WTC11 (cell line): Measurements from ENCODE around the gene INPP5A. TPM values are rescaled to one million over a fixed set of nuclear protein-coding genes. Genes with fewer than 3 reads are reported as not detected.

Experiments used
- ATAC-seq: fragments of 200-7000 bp; cut with Tn5 transposase; 2 replicates; pipeline ENCODE4 v1.10.0; 2021; ENCODE audit warnings: mild to moderate bottlenecking, moderate library complexity
- CTCF ChIA-PET: fragments of 300-600 bp; sonication (Branson Sonifier 250); formaldehyde crosslinking; loops from one replicate; lab custom pipeline; 2021; ENCODE audit warnings: antibody characterized with exemption; lab: Charles Lee
- POLR2A ChIA-PET: fragments of 350-600 bp; sonication (Branson Sonifier 250); formaldehyde crosslinking; loops from one replicate; lab custom pipeline; 2021; ENCODE audit warnings: antibody characterized with exemption; lab: Charles Lee
- DNase-seq: peaks from one replicate; pipeline ENCODE4 v3.0.0; 2021; ENCODE audit warnings: low spot score
- H3K27ac Mint-ChIP-seq: 2 replicates; pipeline ENCODE4 v1.8.0; 2021; ENCODE audit warnings: mixed read lengths
- H3K27me3 Mint-ChIP-seq: 2 replicates; pipeline ENCODE4 v1.8.0; 2021; ENCODE audit warnings: low read depth, mild to moderate bottlenecking, moderate library complexity, mixed read lengths
- H3K36me3 Mint-ChIP-seq: 2 replicates; pipeline ENCODE4 v1.8.0; 2021; ENCODE audit warnings: mixed read lengths
- H3K4me1 Mint-ChIP-seq: 2 replicates; pipeline ENCODE4 v1.8.0; 2022; ENCODE audit warnings: mixed read lengths
- H3K4me3 Mint-ChIP-seq: 2 replicates; pipeline ENCODE4 v1.8.0; 2021; ENCODE audit warnings: mild to moderate bottlenecking, moderate library complexity, mixed read lengths
- H3K9me3 Mint-ChIP-seq: 2 replicates; pipeline ENCODE4 v1.8.0; 2021; ENCODE audit warnings: mixed read lengths
- ATF6 ChIP-seq: sonication (generic); formaldehyde crosslinking; IDR thresholded peaks from 2 replicates; pipeline ENCODE4 v1.8.1; 2023; ENCODE audit warnings: mild to moderate bottlenecking, missing genetic modification reagents
- CREB1 ChIP-seq: sonication (generic); formaldehyde crosslinking; IDR thresholded peaks from 2 replicates; pipeline ENCODE4 v1.8.0; 2023; ENCODE audit warnings: mild to moderate bottlenecking, missing genetic modification reagents
- CREM ChIP-seq: sonication (generic); formaldehyde crosslinking; IDR thresholded peaks from 2 replicates; pipeline ENCODE4 v1.8.1; 2022; ENCODE audit warnings: mild to moderate bottlenecking, missing genetic modification reagents, moderate library complexity
- EMX1 ChIP-seq: fragments of 250-450 bp; sonication (Bioruptor Pico); IDR thresholded peaks from 2 replicates; pipeline ENCODE4 v1.8.0; 2021; ENCODE audit warnings: mild to moderate bottlenecking
- KAT7 ChIP-seq: sonication (generic); formaldehyde crosslinking; IDR thresholded peaks from 2 replicates; pipeline ENCODE4 v1.8.1; 2023; ENCODE audit warnings: missing genetic modification reagents, mild to moderate bottlenecking, borderline replicate concordance
- NR1H2 ChIP-seq: sonication (generic); formaldehyde crosslinking; IDR thresholded peaks from 2 replicates; pipeline ENCODE4 v1.9.0; 2021; ENCODE audit warnings: mild to moderate bottlenecking, moderate library complexity, missing genetic modification reagents
- NR3C1 ChIP-seq: sonication (generic); formaldehyde crosslinking; conservative IDR thresholded peaks from 2 replicates; pipeline ENCODE4 v1.8.1; 2023; ENCODE audit warnings: low read depth, mild to moderate bottlenecking, missing genetic modification reagents
- RORB ChIP-seq: fragments of 250-450 bp; sonication (Bioruptor Pico); IDR thresholded peaks from 2 replicates; pipeline ENCODE4 v1.9.0; 2021; ENCODE audit warnings: mild to moderate bottlenecking
- TCF7 ChIP-seq: sonication (generic); formaldehyde crosslinking; IDR thresholded peaks from 2 replicates; pipeline ENCODE4 v1.8.0; 2022; ENCODE audit warnings: mild to moderate bottlenecking, low read depth, missing genetic modification reagents, moderate library complexity
- ZNF138 ChIP-seq: sonication (generic); formaldehyde crosslinking; conservative IDR thresholded peaks from 2 replicates; pipeline ENCODE4 v1.8.1; 2022; ENCODE audit warnings: mild to moderate bottlenecking, moderate library complexity, missing genetic modification reagents
- ZNF512 ChIP-seq: sonication (generic); formaldehyde crosslinking; IDR thresholded peaks from 2 replicates; pipeline ENCODE4 v1.8.1; 2022; ENCODE audit warnings: missing genetic modification reagents, borderline replicate concordance
- total RNA-seq: library from RNA; stranded (reverse); gene quantifications from 3 replicates; pipeline ENCODE4 v1.2.3, GENCODE V29; 2021
- TF ChIP-seq, protein P1 (sequence below): sonication (generic); formaldehyde crosslinking; conservative IDR thresholded peaks from 2 replicates; pipeline ENCODE4 v1.8.1; 2023; ENCODE audit warnings: mild to moderate bottlenecking, low read depth, missing genetic modification reagents, moderate library complexity
- TF ChIP-seq, protein P2 (sequence below): sonication (generic); formaldehyde crosslinking; IDR thresholded peaks from 2 replicates; pipeline ENCODE4 v1.8.0; 2023; ENCODE audit warnings: missing genetic modification reagents
- TF ChIP-seq, protein P3 (sequence below): sonication (generic); formaldehyde crosslinking; IDR thresholded peaks from 2 replicates; pipeline ENCODE4 v1.8.1; 2023; ENCODE audit warnings: mild to moderate bottlenecking, missing genetic modification reagents, moderate library complexity
- TF ChIP-seq, protein P4 (sequence below): sonication (generic); formaldehyde crosslinking; IDR thresholded peaks from 2 replicates; pipeline ENCODE4 v1.8.1; 2022; ENCODE audit warnings: low read depth, mild to moderate bottlenecking, moderate library complexity, missing genetic modification reagents, borderline replicate concordance
- TF ChIP-seq, protein P5 (sequence below): fragments of 200-600 bp; IDR thresholded peaks from 2 replicates; pipeline ENCODE4 v1.8.0; 2022; ENCODE audit warnings: antibody characterized with exemption
- TF ChIP-seq, protein P6 (sequence below): sonication (generic); formaldehyde crosslinking; IDR thresholded peaks from 2 replicates; pipeline ENCODE4 v1.8.1; 2023; ENCODE audit warnings: mild to moderate bottlenecking, moderate library complexity, missing genetic modification reagents

Gene INPP5A
- total RNA-seq, 1 experiment from 2014 or later = 22.1 TPM

GRCh38 chr10:132647424-132647823 lies 109.8 kb downstream of the INPP5A start:
- CTCF ChIA-PET = no interaction called here
- no peak overlapping the region for H3K4me3 Mint-ChIP-seq

GRCh38 chr10:132648072-132648850 lies 110.7 kb downstream of the INPP5A start:
- H3K9me3 Mint-ChIP-seq = no peaks in the 10 kb centered on the region
- TF ChIP-seq TCF7 = no peak
- TF ChIP-seq EMX1 (CRISPR knock-in tag) = no peak
- TF ChIP-seq, protein P1, sequence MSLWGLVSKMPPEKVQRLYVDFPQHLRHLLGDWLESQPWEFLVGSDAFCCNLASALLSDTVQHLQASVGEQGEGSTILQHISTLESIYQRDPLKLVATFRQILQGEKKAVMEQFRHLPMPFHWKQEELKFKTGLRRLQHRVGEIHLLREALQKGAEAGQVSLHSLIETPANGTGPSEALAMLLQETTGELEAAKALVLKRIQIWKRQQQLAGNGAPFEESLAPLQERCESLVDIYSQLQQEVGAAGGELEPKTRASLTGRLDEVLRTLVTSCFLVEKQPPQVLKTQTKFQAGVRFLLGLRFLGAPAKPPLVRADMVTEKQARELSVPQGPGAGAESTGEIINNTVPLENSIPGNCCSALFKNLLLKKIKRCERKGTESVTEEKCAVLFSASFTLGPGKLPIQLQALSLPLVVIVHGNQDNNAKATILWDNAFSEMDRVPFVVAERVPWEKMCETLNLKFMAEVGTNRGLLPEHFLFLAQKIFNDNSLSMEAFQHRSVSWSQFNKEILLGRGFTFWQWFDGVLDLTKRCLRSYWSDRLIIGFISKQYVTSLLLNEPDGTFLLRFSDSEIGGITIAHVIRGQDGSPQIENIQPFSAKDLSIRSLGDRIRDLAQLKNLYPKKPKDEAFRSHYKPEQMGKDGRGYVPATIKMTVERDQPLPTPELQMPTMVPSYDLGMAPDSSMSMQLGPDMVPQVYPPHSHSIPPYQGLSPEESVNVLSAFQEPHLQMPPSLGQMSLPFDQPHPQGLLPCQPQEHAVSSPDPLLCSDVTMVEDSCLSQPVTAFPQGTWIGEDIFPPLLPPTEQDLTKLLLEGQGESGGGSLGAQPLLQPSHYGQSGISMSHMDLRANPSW = no peak
- TF ChIP-seq, protein P2, sequence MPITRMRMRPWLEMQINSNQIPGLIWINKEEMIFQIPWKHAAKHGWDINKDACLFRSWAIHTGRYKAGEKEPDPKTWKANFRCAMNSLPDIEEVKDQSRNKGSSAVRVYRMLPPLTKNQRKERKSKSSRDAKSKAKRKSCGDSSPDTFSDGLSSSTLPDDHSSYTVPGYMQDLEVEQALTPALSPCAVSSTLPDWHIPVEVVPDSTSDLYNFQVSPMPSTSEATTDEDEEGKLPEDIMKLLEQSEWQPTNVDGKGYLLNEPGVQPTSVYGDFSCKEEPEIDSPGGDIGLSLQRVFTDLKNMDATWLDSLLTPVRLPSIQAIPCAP (CRISPR knock-in tag) = no peak
- TF ChIP-seq CREB1 (CRISPR knock-in tag) = no peak
- TF ChIP-seq, protein P3, sequence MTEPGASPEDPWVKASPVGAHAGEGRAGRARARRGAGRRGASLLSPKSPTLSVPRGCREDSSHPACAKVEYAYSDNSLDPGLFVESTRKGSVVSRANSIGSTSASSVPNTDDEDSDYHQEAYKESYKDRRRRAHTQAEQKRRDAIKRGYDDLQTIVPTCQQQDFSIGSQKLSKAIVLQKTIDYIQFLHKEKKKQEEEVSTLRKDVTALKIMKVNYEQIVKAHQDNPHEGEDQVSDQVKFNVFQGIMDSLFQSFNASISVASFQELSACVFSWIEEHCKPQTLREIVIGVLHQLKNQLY (CRISPR knock-in tag) = no peak
- TF ChIP-seq, protein P4, sequence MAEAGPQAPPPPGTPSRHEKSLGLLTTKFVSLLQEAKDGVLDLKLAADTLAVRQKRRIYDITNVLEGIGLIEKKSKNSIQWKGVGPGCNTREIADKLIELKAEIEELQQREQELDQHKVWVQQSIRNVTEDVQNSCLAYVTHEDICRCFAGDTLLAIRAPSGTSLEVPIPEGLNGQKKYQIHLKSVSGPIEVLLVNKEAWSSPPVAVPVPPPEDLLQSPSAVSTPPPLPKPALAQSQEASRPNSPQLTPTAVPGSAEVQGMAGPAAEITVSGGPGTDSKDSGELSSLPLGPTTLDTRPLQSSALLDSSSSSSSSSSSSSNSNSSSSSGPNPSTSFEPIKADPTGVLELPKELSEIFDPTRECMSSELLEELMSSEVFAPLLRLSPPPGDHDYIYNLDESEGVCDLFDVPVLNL (CRISPR knock-in tag) = no peak
- TF ChIP-seq, protein P5, sequence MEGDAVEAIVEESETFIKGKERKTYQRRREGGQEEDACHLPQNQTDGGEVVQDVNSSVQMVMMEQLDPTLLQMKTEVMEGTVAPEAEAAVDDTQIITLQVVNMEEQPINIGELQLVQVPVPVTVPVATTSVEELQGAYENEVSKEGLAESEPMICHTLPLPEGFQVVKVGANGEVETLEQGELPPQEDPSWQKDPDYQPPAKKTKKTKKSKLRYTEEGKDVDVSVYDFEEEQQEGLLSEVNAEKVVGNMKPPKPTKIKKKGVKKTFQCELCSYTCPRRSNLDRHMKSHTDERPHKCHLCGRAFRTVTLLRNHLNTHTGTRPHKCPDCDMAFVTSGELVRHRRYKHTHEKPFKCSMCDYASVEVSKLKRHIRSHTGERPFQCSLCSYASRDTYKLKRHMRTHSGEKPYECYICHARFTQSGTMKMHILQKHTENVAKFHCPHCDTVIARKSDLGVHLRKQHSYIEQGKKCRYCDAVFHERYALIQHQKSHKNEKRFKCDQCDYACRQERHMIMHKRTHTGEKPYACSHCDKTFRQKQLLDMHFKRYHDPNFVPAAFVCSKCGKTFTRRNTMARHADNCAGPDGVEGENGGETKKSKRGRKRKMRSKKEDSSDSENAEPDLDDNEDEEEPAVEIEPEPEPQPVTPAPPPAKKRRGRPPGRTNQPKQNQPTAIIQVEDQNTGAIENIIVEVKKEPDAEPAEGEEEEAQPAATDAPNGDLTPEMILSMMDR = no peak
- no peak for ATAC-seq
- CTCF ChIA-PET = no interaction called here
- H3K4me1 Mint-ChIP-seq = no peaks in the 10 kb centered on the region; the same call in 1 of the 2 replicates
- no peaks in the 10 kb centered on the region for H3K36me3 Mint-ChIP-seq
- H3K27me3 Mint-ChIP-seq = no peaks in the 10 kb centered on the region
- H3K4me3 Mint-ChIP-seq = no peak overlapping the region
- POLR2A ChIA-PET = no interaction called here
- DNase-seq = peak; percentile 7
- no peak overlapping the region for H3K27ac Mint-ChIP-seq

More at GRCh38 chr10:132647424-132647823, 109.8 kb downstream of the INPP5A start:
- Mint-ChIP-seq H3K27ac (no peak overlapping the region), H3K36me3 (no peaks in the 10 kb centered on the region), H3K27me3 (no peaks in the 10 kb centered on the region), H3K4me1 (no peaks in the 10 kb centered on the region; the same call in 1 of the 2 replicates), H3K9me3 (no peaks in the 10 kb centered on the region)
- ATAC-seq = no peak
- POLR2A ChIA-PET = no interaction called here
- DNase-seq = peak; percentile 6
- no peak for TF ChIP-seq RORB (CRISPR knock-in tag)
- TF ChIP-seq NR1H2 (CRISPR knock-in tag) = no peak
- TF ChIP-seq KAT7 = no peak
- no peak for TF ChIP-seq ZNF138
- TF ChIP-seq ATF6 (CRISPR knock-in tag) = no peak
- no peak for TF ChIP-seq ZNF512 (CRISPR knock-in tag)
- no peak for TF ChIP-seq CREM
- TF ChIP-seq, protein P6, sequence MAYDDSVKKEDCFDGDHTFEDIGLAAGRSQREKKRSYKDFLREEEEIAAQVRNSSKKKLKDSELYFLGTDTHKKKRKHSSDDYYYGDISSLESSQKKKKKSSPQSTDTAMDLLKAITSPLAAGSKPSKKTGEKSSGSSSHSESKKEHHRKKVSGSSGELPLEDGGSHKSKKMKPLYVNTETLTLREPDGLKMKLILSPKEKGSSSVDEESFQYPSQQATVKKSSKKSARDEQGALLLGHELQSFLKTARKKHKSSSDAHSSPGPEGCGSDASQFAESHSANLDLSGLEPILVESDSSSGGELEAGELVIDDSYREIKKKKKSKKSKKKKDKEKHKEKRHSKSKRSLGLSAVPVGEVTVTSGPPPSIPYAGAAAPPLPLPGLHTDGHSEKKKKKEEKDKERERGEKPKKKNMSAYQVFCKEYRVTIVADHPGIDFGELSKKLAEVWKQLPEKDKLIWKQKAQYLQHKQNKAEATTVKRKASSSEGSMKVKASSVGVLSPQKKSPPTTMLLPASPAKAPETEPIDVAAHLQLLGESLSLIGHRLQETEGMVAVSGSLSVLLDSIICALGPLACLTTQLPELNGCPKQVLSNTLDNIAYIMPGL (CRISPR knock-in tag) = no peak
- no peak for TF ChIP-seq NR3C1 (CRISPR knock-in tag)
